GM12878 (cell line): Measurements from ENCODE around the gene DYNC1I1. TPM values are rescaled to one million over a fixed set of nuclear protein-coding genes. Genes with fewer than 3 reads are reported as not detected.

ENCODE experiments used
- ATAC-seq: fragments of 200-7000 bp; cut with Tn5 transposase; 3 replicates; pipeline ENCODE4 v1.9.1; 2020; ENCODE audit warnings: mild to moderate bottlenecking, moderate library complexity
- BruUV-seq: library from RNA; stranded (reverse); fragments of 400-500 nt; replicated peaks from 2 replicates; lab custom pipeline; 2021; lab: Mats Ljungman, UMichigan
- CTCF ChIA-PET: fragments of 300-600 bp; sonication (Branson Sonifier 250); formaldehyde crosslinking; extraction: SDS; loops from one replicate; lab custom pipeline; 2021; ENCODE audit warnings: inconsistent platforms; lab: Yijun Ruan, JAX
- POLR2A ChIA-PET: fragments of 350-600 bp; formaldehyde crosslinking; extraction: SDS; loops from one replicate; lab custom pipeline; 2021; ENCODE audit warnings: inconsistent platforms; lab: Charles Lee
- RAD21 ChIA-PET: fragments of 300-600 bp; sonication (Branson Sonifier 250); formaldehyde crosslinking; loops from one replicate; lab custom pipeline; 2023; ENCODE audit warnings: antibody characterized with exemption; ENCODE audit not compliant: unreplicated experiment; lab: Charles Lee
- SMC1A ChIA-PET: fragments of 300-600 bp; sonication (Branson Sonifier 250); formaldehyde crosslinking; loops from one replicate; lab custom pipeline; 2023; ENCODE audit not compliant: unreplicated experiment, uncharacterized antibody; lab: Charles Lee
- DNase-seq: peaks from one replicate; pipeline ENCODE4 v3.0.0-alpha.2; 2011; ENCODE audit warnings: low read depth, low spot score
- FAIRE-seq: peaks from 3 replicates; lab custom pipeline; 2011; peaks lifted over from hg19 to GRCh38; lab: Jason Lieb, UNC
- H2AFZ ChIP-seq: 2 replicates; pipeline ENCODE4 v1.6.0; 2011; ENCODE audit warnings: low read depth, low read length, control low read depth; ENCODE audit not compliant: control insufficient read depth
- H3K27ac ChIP-seq: 2 replicates; pipeline ENCODE4 v1.5.1; 2011; ENCODE audit warnings: control low read depth; ENCODE audit not compliant: control insufficient read depth, insufficient read depth
- H3K27me3 ChIP-seq, 2 experiments: replicated peaks in 1 of 2; 2 replicates each; pipeline versions ENCODE4 v1.6.0 to v1.6.1; 2011; ENCODE audit warnings: low read length in 1 of 2; ENCODE audit not compliant: control insufficient read depth in 2 of 2, insufficient read depth in 2 of 2
- H3K36me3 ChIP-seq, 2 experiments: 2 replicates each; pipeline ENCODE4 v1.5.1; 2011; ENCODE audit warnings: low read length in 1 of 2; ENCODE audit not compliant: control insufficient read depth in 2 of 2, insufficient read depth in 2 of 2
- H3K4me1 ChIP-seq: 2 replicates; pipeline ENCODE4 v1.6.1; 2011; ENCODE audit warnings: mild to moderate bottlenecking, low read length, moderate library complexity, mixed read lengths; ENCODE audit not compliant: control insufficient read depth, insufficient read depth
- H3K4me2 ChIP-seq: 2 replicates; pipeline ENCODE4 v1.6.0; 2011; ENCODE audit warnings: control low read depth; ENCODE audit not compliant: control insufficient read depth, insufficient read depth
- H3K4me3 ChIP-seq: fragments of 200-600 bp; sonication (generic); 2 replicates; pipeline ENCODE4 v1.5.1; 2016
- H3K79me2 ChIP-seq: 2 replicates; pipeline ENCODE4 v1.6.0; 2011; ENCODE audit warnings: low read length; ENCODE audit not compliant: control insufficient read depth, insufficient read depth
- H3K9ac ChIP-seq: 2 replicates; pipeline ENCODE4 v1.8.0; 2011; ENCODE audit warnings: low read length, control low read depth, mixed read lengths; ENCODE audit not compliant: control insufficient read depth, insufficient read depth
- H3K9me3 ChIP-seq: replicated peaks from 3 replicates; pipeline ENCODE4 v1.5.1; 2011; ENCODE audit warnings: mild to moderate bottlenecking, low read length; ENCODE audit not compliant: control insufficient read depth, insufficient read depth
- H4K20me1 ChIP-seq: 2 replicates; pipeline ENCODE4 v1.6.0; 2011; ENCODE audit not compliant: control insufficient read depth, insufficient read depth
- ASH2L ChIP-seq: fragments of 300-600, 200-600 bp; sonication (generic); IDR thresholded peaks from 2 replicates; pipeline ENCODE4 v1.6.1; 2017; ENCODE audit warnings: low read depth, mild to moderate bottlenecking, borderline replicate concordance
- ETV6 ChIP-seq, 2 experiments: fragments of 450-650 bp in 1 of 2; IDR thresholded peaks in 1 of 2; conservative IDR thresholded peaks in 1 of 2; 2 replicates each; pipeline ENCODE4 v1.6.1; 2014; ENCODE audit warnings: antibody characterized with exemption in 1 of 2, borderline replicate concordance in 1 of 2, low read depth in 1 of 2, mild to moderate bottlenecking in 1 of 2, moderate library complexity in 1 of 2
- GATAD2B ChIP-seq: fragments of 450-650 bp; conservative IDR thresholded peaks from 2 replicates; pipeline ENCODE4 v1.6.1; 2017; ENCODE audit warnings: low read depth, mild to moderate bottlenecking, moderate library complexity
- HDAC2 ChIP-seq: fragments of 200-600 bp; sonication (generic); IDR thresholded peaks from 2 replicates; pipeline ENCODE4 v1.6.1; 2017
- MYB ChIP-seq: fragments of 150-350 bp; IDR thresholded peaks from 2 replicates; pipeline ENCODE4 v1.6.1; 2014; ENCODE audit warnings: mild to moderate bottlenecking, low read depth, low read length, borderline replicate concordance
- NKRF ChIP-seq: fragments of 450-650 bp; conservative IDR thresholded peaks from 2 replicates; pipeline ENCODE4 v1.6.1; 2017; ENCODE audit warnings: mild to moderate bottlenecking, moderate library complexity
- NR2C1 ChIP-seq: fragments of 450-650 bp; IDR thresholded peaks from 2 replicates; pipeline ENCODE4 v1.6.1; 2017; ENCODE audit warnings: antibody characterized with exemption, mild to moderate bottlenecking, moderate library complexity
- NRF1 ChIP-seq: conservative IDR thresholded peaks from 2 replicates; pipeline ENCODE4 v1.6.1; 2011; ENCODE audit warnings: mild to moderate bottlenecking, low read depth, low read length, improper control_type of control experiment
- RAD51 ChIP-seq: fragments of 450-650 bp; IDR thresholded peaks from 2 replicates; pipeline ENCODE4 v1.6.1; 2016; ENCODE audit warnings: moderate library complexity, mild to moderate bottlenecking, inconsistent platforms
- YY1 ChIP-seq: IDR thresholded peaks from 2 replicates; pipeline ENCODE4 v1.6.1; 2011; ENCODE audit warnings: low read depth, mild to moderate bottlenecking, low read length
- ZNF687 ChIP-seq: fragments of 450-650 bp; IDR thresholded peaks from 2 replicates; pipeline ENCODE4 v1.6.1; 2017; ENCODE audit warnings: mild to moderate bottlenecking, moderate library complexity
- ZZZ3 ChIP-seq: IDR thresholded peaks from 2 replicates; pipeline ENCODE4 v1.6.1; 2011; ENCODE audit warnings: low read depth; ENCODE audit not compliant: control insufficient read depth, insufficient read length
- WGBS: methylation state at CpG from one replicate; pipeline ENCODE4 v1.1.6; 2016; ENCODE audit warnings: low lambda C conversion rate; ENCODE audit not compliant: insufficient replicate concordance, insufficient coverage; ENCODE audit errors: missing lambda C conversion rate; 5-methylcytosine and 5-hydroxymethylcytosine counted together
- in situ Hi-C: fragments of 300-500 bp; cut with MboI; formaldehyde crosslinking; loops from 9 replicates; pipeline ENCODE4 v1.14.3; 2018; ENCODE audit warnings: mixed read lengths
- intact Hi-C: fragments of 100-400 bp; cut with micrococcal nuclease; formaldehyde crosslinking; loops from one replicate; pipeline ENCODE4 v1.14.2; 2022; ENCODE audit not compliant: unreplicated experiment
- polyA plus RNA-seq, 11 experiments: library from polyadenylated mRNA; depleted of rRNA in 4 of 11; unstranded in 6 of 11; stranded (reverse) in 5 of 11; fragments of >200 nt; fragmentation: Nextera tagmentation in 4 of 11; fragmentation: Illumina TruSeq in 1 of 11; extraction: Ambion mirVana in 4 of 11; extraction: Trizol in 1 of 11; gene quantifications; 1 replicate in 1 of 11; 2 replicates in 10 of 11; pipeline versions ENCODE4 v1.2.1 to v1.2.3, GENCODE V29; 2011 to 2016; ENCODE audit warnings: inconsistent platforms in 2 of 11, missing spikeins in 2 of 11, low read depth in 1 of 11
- total RNA-seq, 4 experiments: library from RNA; depleted of rRNA in 3 of 4; stranded (reverse); fragments of >200 nt in 3 of 4; fragmentation: Illumina TruSeq in 1 of 4; extraction: Trizol in 1 of 4; gene quantifications; 2 replicates each; pipeline versions ENCODE4 v1.2.1 to v1.2.3, GENCODE V29; 2013 to 2021

The DYNC1I1 gene
- total and polyA plus RNA-seq, 10 of the 15 experiments (the other 5 are each of a cell fraction or from before 2014, with no cell fraction given): 0.05 to 0.91 (median 0.14) TPM; not detected in 3

- Histone ChIP-seq H3K4me2 (no peak overlapping the region), H4K20me1 (no peaks in the 10 kb centered on the region), H2AFZ (no peak overlapping the region), H3K27me3 (peaks cover 0 to 3% of the 10 kb centered on the region in 2 experiments; a peak in 1 of 4 replicates), H3K36me3 (no peaks in the 10 kb centered on the region), H3K4me3 (no peak overlapping the region), H3K79me2 (no peaks in the 10 kb centered on the region), H3K9me3 (no peaks in the 10 kb centered on the region), H3K4me1 (no peaks in the 10 kb centered on the region), H3K9ac (no peak overlapping the region), H3K27ac (no peak overlapping the region)
- WGBS: 0% methylated on average over 3 of the region's 3 CpGs
- BruUV-seq: no TSS peak
- TF ChIP-seq ASH2L: no peak
- no peak for TF ChIP-seq HDAC2
- TF ChIP-seq ZNF687: no peak
- TF ChIP-seq NRF1: no peak
- TF ChIP-seq NR2C1: no peak
- no peak for TF ChIP-seq GATAD2B
- TF ChIP-seq ETV6 (conservative IDR thresholded peaks at IDR 0.05 in 1 of 2, IDR thresholded peaks at IDR 0.05 in 1 of 2; ENCODE audit: borderline replicate concordance in 1 of 2, low read depth in 1 of 2): no peak
- TF ChIP-seq ZZZ3: no peak
- TF ChIP-seq NKRF: no peak
- no peak for TF ChIP-seq YY1
- TF ChIP-seq MYB: no peak
- no peak for TF ChIP-seq RAD51
- ATAC-seq (no peak), FAIRE-seq (no peak), DNase-seq (no peak)
- ChIA-PET POLR2A (no interaction called here), RAD21 (no interaction called here), CTCF (no interaction called here), SMC1A (no interaction called here)
- intact Hi-C loops (no loop called here), in situ Hi-C loops (no loop called here)
These were observed 29.9 kb downstream of the DYNC1I1 start for GRCh38 chr7:95802270-95802669.
